ENCODE data around the gene RANGRF.

GRCh38 chr17:8327303-8327649, 38.8 kb downstream of the RANGRF start:
- TF ChIP-seq, protein P1, sequence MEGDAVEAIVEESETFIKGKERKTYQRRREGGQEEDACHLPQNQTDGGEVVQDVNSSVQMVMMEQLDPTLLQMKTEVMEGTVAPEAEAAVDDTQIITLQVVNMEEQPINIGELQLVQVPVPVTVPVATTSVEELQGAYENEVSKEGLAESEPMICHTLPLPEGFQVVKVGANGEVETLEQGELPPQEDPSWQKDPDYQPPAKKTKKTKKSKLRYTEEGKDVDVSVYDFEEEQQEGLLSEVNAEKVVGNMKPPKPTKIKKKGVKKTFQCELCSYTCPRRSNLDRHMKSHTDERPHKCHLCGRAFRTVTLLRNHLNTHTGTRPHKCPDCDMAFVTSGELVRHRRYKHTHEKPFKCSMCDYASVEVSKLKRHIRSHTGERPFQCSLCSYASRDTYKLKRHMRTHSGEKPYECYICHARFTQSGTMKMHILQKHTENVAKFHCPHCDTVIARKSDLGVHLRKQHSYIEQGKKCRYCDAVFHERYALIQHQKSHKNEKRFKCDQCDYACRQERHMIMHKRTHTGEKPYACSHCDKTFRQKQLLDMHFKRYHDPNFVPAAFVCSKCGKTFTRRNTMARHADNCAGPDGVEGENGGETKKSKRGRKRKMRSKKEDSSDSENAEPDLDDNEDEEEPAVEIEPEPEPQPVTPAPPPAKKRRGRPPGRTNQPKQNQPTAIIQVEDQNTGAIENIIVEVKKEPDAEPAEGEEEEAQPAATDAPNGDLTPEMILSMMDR (IDR thresholded peaks at IDR 0.05; ENCODE audit: low read depth, low read length, poor library complexity, severe bottlenecking) = no peak
- no peak for TF ChIP-seq EZH2phosphoT487 (IDR thresholded peaks at IDR 0.05; ENCODE audit: borderline replicate concordance, low read length)
